ENCODE results near the gene CFTR.

The CFTR gene

GRCh38 chr7:117582219-117582704 is 102.4 kb downstream of the CFTR start:
- no peak for DNase-seq (ENCODE audit: low read depth in 3 of 3, low spot score in 1 of 3)

- DNase-seq (ENCODE audit: low read depth in 3 of 3, low spot score in 1 of 3) = no peak
Measured at GRCh38 chr7:117587931-117588330, 108.1 kb downstream of the CFTR start.

GRCh38 chr7:117588352-117588794 is 108.5 kb downstream of the CFTR start:
- no peak for DNase-seq (ENCODE audit: low read depth in 3 of 3, low spot score in 1 of 3)

- no peak for DNase-seq (ENCODE audit: low read depth in 3 of 3, low spot score in 1 of 3)
Measured at GRCh38 chr7:117590191-117590590, 110.4 kb downstream of the CFTR start.

GRCh38 chr7:117592011-117592635 is 112.3 kb downstream of the CFTR start:
- DNase-seq (ENCODE audit: low read depth in 3 of 3, low spot score in 1 of 3) = no peak

- DNase-seq (ENCODE audit: low read depth in 3 of 3, low spot score in 1 of 3) = no peak
Measured at GRCh38 chr7:117596134-117596533, 116.3 kb downstream of the CFTR start.

GRCh38 chr7:117597755-117598154 is 117.9 kb downstream of the CFTR start:
- DNase-seq (ENCODE audit: low read depth in 3 of 3, low spot score in 1 of 3) = no peak

GRCh38 chr7:117600911-117601310 is 121.1 kb downstream of the CFTR start:
- DNase-seq (ENCODE audit: low read depth in 3 of 3, low spot score in 1 of 3) = no peak

GRCh38 chr7:117603627-117604026 is 123.8 kb downstream of the CFTR start:
- DNase-seq (ENCODE audit: low read depth in 3 of 3, low spot score in 1 of 3) = no peak

GRCh38 chr7:117605712-117606111 is 125.9 kb downstream of the CFTR start:
- no peak for DNase-seq (ENCODE audit: low read depth in 3 of 3, low spot score in 1 of 3)

- no peak for DNase-seq (ENCODE audit: low read depth in 3 of 3, low spot score in 1 of 3)
Measured at GRCh38 chr7:117606132-117606531, 126.3 kb downstream of the CFTR start.

GRCh38 chr7:117610396-117610795 is 130.6 kb downstream of the CFTR start:
- DNase-seq (ENCODE audit: low read depth in 3 of 3, low spot score in 1 of 3) = no peak

GRCh38 chr7:117612637-117613036 is 132.8 kb downstream of the CFTR start:
- DNase-seq (ENCODE audit: low read depth in 3 of 3, low spot score in 1 of 3) = no peak

GRCh38 chr7:117616694-117617093 is 136.9 kb downstream of the CFTR start:
- DNase-seq (ENCODE audit: low read depth in 3 of 3, low spot score in 1 of 3) = no peak

GRCh38 chr7:117619681-117620080 is 139.9 kb downstream of the CFTR start:
- DNase-seq (ENCODE audit: low read depth in 3 of 3, low spot score in 1 of 3) = no peak

GRCh38 chr7:117621075-117621618 is 141.3 kb downstream of the CFTR start:
- no peak for DNase-seq (ENCODE audit: low read depth in 3 of 3, low spot score in 1 of 3)

GRCh38 chr7:117623606-117624005 is 143.8 kb downstream of the CFTR start:
- no peak for DNase-seq (ENCODE audit: low read depth in 3 of 3, low spot score in 1 of 3)

- no peak for DNase-seq (ENCODE audit: low read depth in 3 of 3, low spot score in 1 of 3)
Measured at GRCh38 chr7:117630501-117630900, 150.7 kb downstream of the CFTR start.

GRCh38 chr7:117630907-117631564 is 151.2 kb downstream of the CFTR start:
- no peak for DNase-seq (ENCODE audit: low read depth in 3 of 3, low spot score in 1 of 3)

- no peak for DNase-seq (ENCODE audit: low read depth in 3 of 3, low spot score in 1 of 3)
Measured at GRCh38 chr7:117631652-117632051, 151.8 kb downstream of the CFTR start.

- DNase-seq (ENCODE audit: low read depth in 3 of 3, low spot score in 1 of 3) = no peak
Measured at GRCh38 chr7:117637937-117638336, 158.1 kb downstream of the CFTR start.

GRCh38 chr7:117639966-117640365 is 160.1 kb downstream of the CFTR start:
- no peak for DNase-seq (ENCODE audit: low read depth in 3 of 3, low spot score in 1 of 3)
